ENCODE data around the gene GRM5.

DNA sequence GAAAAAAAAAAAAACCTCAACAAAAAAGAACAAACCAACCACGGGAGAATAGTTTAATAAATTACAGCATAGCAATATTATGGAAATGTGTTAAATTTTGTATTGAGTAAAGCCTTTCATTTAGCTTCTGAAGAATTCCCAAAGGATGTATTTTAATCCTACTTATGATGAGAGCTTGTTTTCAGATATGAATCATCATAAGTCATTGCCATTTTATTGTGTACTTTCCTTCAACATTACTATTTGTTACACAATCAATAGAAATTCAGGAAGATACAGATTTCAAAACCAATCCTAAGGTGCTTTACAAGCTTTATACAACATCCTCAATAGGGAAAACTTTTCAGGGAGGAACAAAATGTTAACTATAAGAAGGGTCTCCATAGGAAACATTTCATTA, 527.7 kb downstream of the GRM5 start:
- TF ChIP-seq EZH2 (IDR thresholded peaks at IDR 0.05; ENCODE audit: insufficient read depth, poor library complexity, severe bottlenecking): no peak
- TF ChIP-seq EZH2phosphoT487 (IDR thresholded peaks at IDR 0.05; ENCODE audit: insufficient read depth, low read depth): no peak

Measured in GM23248 (cell line).